Activated gamma-delta T cell treated with anti-CD3 and anti-CD28 coated beads, Interleukin-2, amount 50 U/mL, for 16 hours (primary cell): ENCODE measurements around the gene GPI.
"Not testable (repeated sequence)": the region's sequence is repeated elsewhere in the genome, so short reads cannot be mapped to it uniquely, and the experiment has no call there.

Experiments
- DNase-seq: peaks from one replicate; pipeline ENCODE4 v3.0.0-alpha.2; 2020; ENCODE audit warnings: low read depth

GPI gene

GRCh38 chr19:34367624-34367957 lies 2.6 kb downstream of the GPI start:
- DNase-seq = no peak

- DNase-seq = no peak
Observed at GRCh38 chr19:34368338-34368737, 3.3 kb downstream of the GPI start.

- not testable (repeated sequence) for DNase-seq
Observed at GRCh38 chr19:34369166-34369565, 4.2 kb downstream of the GPI start.

- no peak for DNase-seq
Observed at GRCh38 chr19:34370117-34370516, 5.1 kb downstream of the GPI start.

- DNase-seq = no peak
Observed at GRCh38 chr19:34370983-34371382, 6.0 kb downstream of the GPI start.

- no peak for DNase-seq
Observed at GRCh38 chr19:34373601-34374288, 8.7 kb downstream of the GPI start.

GRCh38 chr19:34375598-34375997 lies 10.6 kb downstream of the GPI start:
- DNase-seq = no peak

- DNase-seq = no peak
Observed at GRCh38 chr19:34380639-34381241, 15.7 kb downstream of the GPI start.

GRCh38 chr19:34381399-34382251 lies 16.6 kb downstream of the GPI start:
- no peak for DNase-seq

GRCh38 chr19:34382471-34382870 lies 17.5 kb downstream of the GPI start:
- no peak for DNase-seq

- DNase-seq = no peak
Observed at GRCh38 chr19:34383599-34383998, 18.6 kb downstream of the GPI start.

- DNase-seq = no peak
Observed at GRCh38 chr19:34386645-34387445, 21.8 kb downstream of the GPI start.

- no peak for DNase-seq
Observed at GRCh38 chr19:34387446-34387810, 22.4 kb downstream of the GPI start.

GRCh38 chr19:34388745-34389144 lies 23.7 kb downstream of the GPI start:
- not testable (repeated sequence) for DNase-seq

GRCh38 chr19:34391813-34392212 lies 26.8 kb downstream of the GPI start:
- no peak for DNase-seq

GRCh38 chr19:34393031-34393430 lies 28.0 kb downstream of the GPI start:
- DNase-seq = no peak

GRCh38 chr19:34393629-34394028 lies 28.6 kb downstream of the GPI start:
- no peak for DNase-seq

- no peak for DNase-seq
Observed at GRCh38 chr19:34397853-34398252, 32.9 kb downstream of the GPI start.

- no peak for DNase-seq
Observed at GRCh38 chr19:34399886-34400285, 34.9 kb downstream of the GPI start.

- not testable (repeated sequence) for DNase-seq
Observed at GRCh38 chr19:34400844-34401243, 35.8 kb downstream of the GPI start.

- no peak for DNase-seq
Observed at GRCh38 chr19:34402074-34402600, 37.1 kb downstream of the GPI start.

GRCh38 chr19:34403784-34404108 lies 38.8 kb downstream of the GPI start:
- no peak for DNase-seq
